DOHH2 (cell line): ENCODE measurements around the gene REXO4.

Experiments
- CTCF ChIP-seq: fragments of 200-600 bp; sonication (generic); IDR thresholded peaks from one replicate; pipeline ENCODE4 v1.5.1; 2014; ENCODE audit warnings: antibody characterized with exemption, mild to moderate bottlenecking, low read depth, low read length; ENCODE audit not compliant: poor library complexity, severe bottlenecking
- EZH2phosphoT487 ChIP-seq: fragments of 200-600 bp; sonication (generic); IDR thresholded peaks from 2 replicates; pipeline ENCODE4 v1.6.1; 2017; ENCODE audit warnings: borderline replicate concordance, mild to moderate bottlenecking, antibody characterized with exemption, low read length, moderate library complexity, mixed read lengths

GRCh38 chr9:133368249-133368881 is 49.4 kb downstream of the REXO4 start:
- no peak for TF ChIP-seq CTCF
- no peak for TF ChIP-seq EZH2phosphoT487
